Large intestine (tissue), 12 donors: ENCODE measurements around the gene PARK7. TPM values are rescaled to one million over a fixed set of nuclear protein-coding genes. Genes with fewer than 3 reads are reported as not detected.
A peak's percentile ranks its signal among the peaks of the same experiment; 100 is the strongest.
"Not testable (repeated sequence)": the region's sequence is repeated elsewhere in the genome, so short reads cannot be mapped to it uniquely, and the experiment has no call there.

Experiments used
- DNase-seq, 2 donors: peaks; one replicate each; pipeline versions ENCODE4 v3.0.0 to v3.0.0-alpha.2; 2013
- H3K27ac ChIP-seq: one replicate; pipeline ENCODE4 v1.5.1; 2013; ENCODE audit warnings: low read length
- H3K27me3 ChIP-seq: 2 replicates; pipeline ENCODE4 v1.6.1; 2013; ENCODE audit warnings: low read length; ENCODE audit not compliant: control insufficient read depth, insufficient read depth
- H3K36me3 ChIP-seq: 2 replicates; pipeline ENCODE4 v1.6.1; 2013; ENCODE audit warnings: low read length; ENCODE audit not compliant: control insufficient read depth, insufficient read depth
- H3K4me1 ChIP-seq: one replicate; pipeline ENCODE4 v1.6.1; 2013; ENCODE audit warnings: low read length; ENCODE audit not compliant: control insufficient read depth, insufficient read depth
- H3K4me3 ChIP-seq: one replicate; pipeline ENCODE4 v1.5.1; 2013; ENCODE audit warnings: low read length
- H3K9me3 ChIP-seq: one replicate; pipeline ENCODE4 v1.6.1; 2013; ENCODE audit warnings: mild to moderate bottlenecking, low read depth, low read length, moderate library complexity; ENCODE audit not compliant: control insufficient read depth
- WGBS: methylation state at CpG from one replicate; pipeline ENCODE4 v1.1.5; 2013; ENCODE audit warnings: low lambda C conversion rate; ENCODE audit not compliant: insufficient coverage; 5-methylcytosine and 5-hydroxymethylcytosine counted together
- long read RNA-seq, 11 donors: transcript quantifications; one replicate each; lab custom pipeline, GENCODE V29; 2026
- polyA plus RNA-seq: library from polyadenylated mRNA; unstranded; fragments of 120-200 nt; gene quantifications from one replicate; pipeline ENCODE4 v1.2.1, GENCODE V29; 2013

Gene PARK7
- 228 TPM for polyA plus RNA-seq
- long read RNA-seq, donor 1, transcript PARK7-201 (7 exons, 949 nt), result minor isoform, 28 of 64 reads
- long read RNA-seq, donor 1, transcript PARK7-209 (7 exons, 1,088 nt), result major isoform, 30 of 64 reads
- long read RNA-seq, donor 1, partial matches to known transcripts, result 6 of 64 reads
- long read RNA-seq, donor 1, other reads (novel, unspliced or antisense), result 0 of 64 reads
- long read RNA-seq, donor 2, transcript PARK7-201 (7 exons, 949 nt), result major isoform, 76 of 178 reads
- long read RNA-seq, donor 2, transcript PARK7-209 (7 exons, 1,088 nt), result minor isoform, 52 of 178 reads
- long read RNA-seq, donor 2, partial matches to known transcripts, result 44 of 178 reads
- long read RNA-seq, donor 2, other reads (novel, unspliced or antisense), result 5 of 178 reads
- long read RNA-seq, donor 3, result 0 reads
- long read RNA-seq, donor 4, transcript PARK7-209 (7 exons, 1,088 nt), result major isoform, 7 of 17 reads
- long read RNA-seq, donor 4, partial matches to known transcripts, result 6 of 17 reads
- long read RNA-seq, donor 4, other reads (novel, unspliced or antisense), result 0 of 17 reads
- long read RNA-seq, donor 5, transcript PARK7-201 (7 exons, 949 nt), result minor isoform, 36 of 101 reads
- long read RNA-seq, donor 5, transcript PARK7-209 (7 exons, 1,088 nt), result major isoform, 45 of 101 reads
- long read RNA-seq, donor 5, partial matches to known transcripts, result 20 of 101 reads
- long read RNA-seq, donor 5, other reads (novel, unspliced or antisense), result 0 of 101 reads
- long read RNA-seq, donor 6, transcript PARK7-201 (7 exons, 949 nt), result major isoform, 49 of 100 reads
- long read RNA-seq, donor 6, transcript PARK7-209 (7 exons, 1,088 nt), result minor isoform, 37 of 100 reads
- long read RNA-seq, donor 6, partial matches to known transcripts, result 14 of 100 reads
- long read RNA-seq, donor 6, other reads (novel, unspliced or antisense), result 0 of 100 reads
- long read RNA-seq, donor 7, transcript PARK7-201 (7 exons, 949 nt), result major isoform, 38 of 80 reads
- long read RNA-seq, donor 7, transcript PARK7-209 (7 exons, 1,088 nt), result minor isoform, 30 of 80 reads
- long read RNA-seq, donor 7, partial matches to known transcripts, result 10 of 80 reads
- long read RNA-seq, donor 7, other reads (novel, unspliced or antisense), result 0 of 80 reads
- long read RNA-seq, donor 8, transcript PARK7-201 (7 exons, 949 nt), result major isoform, 87 of 248 reads
- long read RNA-seq, donor 8, transcript PARK7-209 (7 exons, 1,088 nt), result minor isoform, 78 of 248 reads
- long read RNA-seq, donor 8, partial matches to known transcripts, result 77 of 248 reads
- long read RNA-seq, donor 8, other reads (novel, unspliced or antisense), result 5 of 248 reads
- long read RNA-seq, donor 9, transcript PARK7-201 (7 exons, 949 nt), result major isoform, 63 of 141 reads
- long read RNA-seq, donor 9, transcript PARK7-209 (7 exons, 1,088 nt), result minor isoform, 48 of 141 reads
- long read RNA-seq, donor 9, partial matches to known transcripts, result 30 of 141 reads
- long read RNA-seq, donor 9, other reads (novel, unspliced or antisense), result 0 of 141 reads
- long read RNA-seq, donor 10, transcript PARK7-201 (7 exons, 949 nt), result major isoform, 80 of 172 reads
- long read RNA-seq, donor 10, transcript PARK7-209 (7 exons, 1,088 nt), result minor isoform, 49 of 172 reads
- long read RNA-seq, donor 10, partial matches to known transcripts, result 42 of 172 reads
- long read RNA-seq, donor 10, other reads (novel, unspliced or antisense), result 0 of 172 reads
- long read RNA-seq, donor 11, transcript PARK7-209 (7 exons, 1,088 nt), result major isoform, 50 of 123 reads
- long read RNA-seq, donor 11, transcript PARK7-201 (7 exons, 949 nt), result minor isoform, 46 of 123 reads
- long read RNA-seq, donor 11, partial matches to known transcripts, result 25 of 123 reads
- long read RNA-seq, donor 11, other reads (novel, unspliced or antisense), result 0 of 123 reads

DNA sequence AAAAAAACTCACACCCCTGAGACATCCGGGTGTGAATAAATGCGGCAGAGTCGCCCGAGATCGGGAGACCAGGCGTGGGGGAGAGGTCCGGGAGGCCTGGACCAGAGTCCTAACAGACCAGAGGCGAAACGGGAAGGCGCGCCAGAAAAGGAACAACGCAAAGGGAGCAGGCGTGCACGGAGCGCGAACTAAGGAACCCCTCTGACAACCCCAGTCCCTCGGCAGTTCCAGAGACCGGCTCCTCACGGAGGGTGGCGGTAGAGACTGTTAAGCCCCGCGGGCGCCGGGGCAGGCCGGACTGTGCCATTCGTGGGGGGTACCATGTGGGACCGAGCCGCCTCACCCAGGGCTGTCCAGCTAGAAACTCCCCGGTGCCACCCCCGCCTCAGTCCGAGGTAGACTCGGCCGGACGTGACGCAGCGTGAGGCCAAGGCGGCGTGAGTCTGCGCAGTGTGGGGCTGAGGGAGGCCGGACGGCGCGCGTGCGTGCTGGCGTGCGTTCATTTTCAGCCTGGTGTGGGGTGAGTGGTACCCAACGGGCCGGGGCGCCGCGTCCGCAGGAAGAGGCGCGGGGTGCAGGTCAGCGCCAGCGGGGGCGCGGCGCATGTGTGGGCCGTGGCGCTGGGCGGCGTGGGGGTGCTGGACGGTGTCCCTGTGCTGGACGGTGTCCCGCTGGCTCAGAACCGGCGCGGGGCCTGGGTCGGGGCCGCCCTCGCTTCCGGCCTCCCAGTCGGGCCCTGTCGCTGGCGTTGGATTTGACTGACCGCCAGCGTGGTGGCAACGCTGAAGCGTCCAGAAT, at the start of gene PARK7:
TSS of gene PARK7 (plus strand) at position 496 of the 798 bp plus-strand sequence. CDS start 1,075 bp downstream, outside the sequence.
- Histone ChIP-seq H3K4me1 (peaks cover 11% of the 10 kb centered on the region), H3K36me3 (peaks cover 34% of the 10 kb centered on the region), H3K4me3 (peak within 1 kb of the TSS; percentile 98), H3K9me3 (no peaks in the 10 kb centered on the region), H3K27me3 (no peaks in the 10 kb centered on the region), H3K27ac (peak within 1 kb of the TSS; percentile 92)
- no CpG with 5 or more reads among the region's 81 CpGs for WGBS
- peak; percentile 99 to 100 for DNase-seq

DNA sequence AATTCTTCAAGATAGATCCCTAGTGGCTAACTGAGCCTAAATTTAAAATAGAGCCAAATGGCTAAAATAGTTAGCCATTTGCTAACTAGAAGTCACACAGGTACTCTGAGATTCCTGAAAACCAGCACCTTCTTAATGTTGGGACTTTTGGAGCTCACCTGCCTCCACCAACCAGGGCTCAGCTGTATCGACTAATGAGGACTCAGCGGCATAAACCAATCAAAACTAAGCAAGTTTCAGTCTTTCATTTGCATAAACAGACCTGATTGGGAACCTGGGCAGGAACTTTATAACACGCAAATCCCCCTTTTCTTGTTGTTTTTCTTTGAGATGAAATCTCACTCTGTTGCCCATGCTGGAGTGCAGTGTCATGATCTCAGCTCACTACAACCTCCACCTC, 49.4 kb upstream of the PARK7 start:
- no peak overlapping the region for H3K4me3 ChIP-seq
- H3K27ac ChIP-seq, result no peak overlapping the region
- no CpG with 5 or more reads among the region's 3 CpGs for WGBS
- H3K36me3 ChIP-seq, result no peaks in the 10 kb centered on the region
- no peak for DNase-seq
- H3K9me3 ChIP-seq, result no peaks in the 10 kb centered on the region
- H3K27me3 ChIP-seq, result no peaks in the 10 kb centered on the region
- no peaks in the 10 kb centered on the region for H3K4me1 ChIP-seq

DNA sequence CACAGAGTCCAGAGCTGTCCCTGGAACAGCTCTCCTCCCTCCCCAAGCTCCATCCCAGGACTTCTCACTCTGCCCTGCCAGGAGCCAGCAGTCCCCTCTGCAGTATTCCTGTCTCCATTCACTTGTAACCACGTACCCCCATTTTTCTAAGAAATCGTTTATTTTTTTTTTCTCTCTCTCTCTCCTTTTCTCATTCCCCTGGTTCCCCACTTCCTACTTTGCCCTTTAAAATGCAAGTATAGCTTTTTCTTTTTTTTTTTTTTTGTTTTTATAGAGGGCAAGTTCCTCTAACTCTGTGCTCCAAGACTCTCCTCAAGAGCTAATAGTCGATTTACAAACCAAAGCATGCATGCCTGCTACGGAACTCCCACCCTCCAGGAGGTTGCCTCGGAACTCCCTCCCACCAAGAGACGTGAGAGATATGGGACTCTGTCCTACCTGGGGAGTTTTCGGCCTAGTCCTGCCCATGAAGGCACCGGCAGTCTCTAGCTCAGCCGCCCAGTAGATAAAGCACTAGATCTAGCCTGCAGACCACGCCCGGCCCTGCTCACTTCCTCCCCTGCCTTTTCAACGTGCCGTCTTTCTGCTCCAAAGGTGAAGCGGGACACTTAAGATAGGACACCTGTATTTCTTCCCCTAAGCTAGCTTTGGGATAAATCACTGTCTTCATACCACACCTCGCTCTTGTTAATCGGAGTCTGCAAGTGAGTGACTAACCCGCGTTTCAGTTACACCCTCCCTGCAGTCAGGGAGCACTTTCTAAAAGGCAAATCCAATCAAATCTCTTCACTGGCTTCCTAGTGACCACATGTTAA, 48.6 kb upstream of the PARK7 start:
- no peaks in the 10 kb centered on the region for H3K36me3 ChIP-seq
- H3K9me3 ChIP-seq, result no peaks in the 10 kb centered on the region
- H3K27me3 ChIP-seq, result no peaks in the 10 kb centered on the region
- 55% methylated on average over 5 of the region's 18 CpGs for WGBS
- peak; percentile 7 to 73 for DNase-seq
- H3K4me1 ChIP-seq, result no peaks in the 10 kb centered on the region
- peak overlapping the region; percentile 4 for H3K4me3 ChIP-seq
- H3K27ac ChIP-seq, result no peak overlapping the region

DNA sequence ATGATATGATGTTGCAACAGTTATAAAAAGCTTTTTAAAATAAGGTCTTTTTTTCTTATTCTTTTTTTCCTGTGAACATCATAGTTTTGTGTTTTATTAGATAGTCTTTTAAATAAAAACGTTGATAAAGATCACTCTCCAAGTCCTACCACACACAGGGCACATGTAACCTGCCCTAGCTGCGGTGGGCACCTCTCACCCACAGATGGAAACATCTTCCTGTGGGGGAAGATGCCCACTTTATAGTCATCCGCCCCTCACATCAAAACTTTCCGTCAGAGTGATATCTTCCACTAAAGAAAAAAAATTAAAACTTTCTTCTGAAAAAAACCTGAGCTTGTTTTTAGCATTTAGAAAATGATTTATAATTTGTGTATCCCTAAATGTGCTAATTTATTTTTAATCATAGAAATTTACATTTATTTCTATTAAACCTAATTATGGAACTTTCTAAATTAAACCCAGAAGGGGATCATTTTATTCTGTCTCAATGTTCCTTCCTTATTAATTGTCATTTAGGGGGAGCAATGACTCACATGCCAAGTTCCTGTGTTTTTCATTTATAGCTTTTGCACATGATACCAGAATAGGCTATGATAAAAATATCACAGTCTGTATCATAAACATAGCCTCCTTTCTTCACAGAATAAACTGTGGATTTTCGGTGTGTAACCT, 45.5 kb upstream of the PARK7 start:
- H3K9me3 ChIP-seq, result no peaks in the 10 kb centered on the region
- no peaks in the 10 kb centered on the region for H3K27me3 ChIP-seq
- H3K27ac ChIP-seq, result no peak overlapping the region
- no peak overlapping the region for H3K4me3 ChIP-seq
- WGBS, result 67% methylated on average over 2 of the region's 5 CpGs
- no peaks in the 10 kb centered on the region for H3K4me1 ChIP-seq
- no peaks in the 10 kb centered on the region for H3K36me3 ChIP-seq
- DNase-seq, result no peak

DNA sequence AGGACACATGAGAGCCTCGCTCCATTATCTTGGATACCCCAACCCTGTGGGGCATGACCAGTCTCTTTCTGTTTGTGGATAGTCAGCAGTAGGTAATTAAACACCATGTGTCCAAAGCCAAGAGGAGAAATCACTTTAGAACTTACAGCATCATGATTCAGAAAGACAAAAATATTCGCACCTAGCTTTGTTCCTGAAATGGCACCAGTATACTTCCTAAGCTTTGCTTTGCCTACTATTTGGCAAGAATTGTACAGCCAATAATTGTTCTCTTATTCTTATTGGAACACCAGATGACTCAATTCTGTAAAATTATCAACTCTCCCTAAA, 45.0 kb upstream of the PARK7 start:
- Histone ChIP-seq H3K4me1 (no peaks in the 10 kb centered on the region), H3K27me3 (no peaks in the 10 kb centered on the region), H3K9me3 (no peaks in the 10 kb centered on the region), H3K27ac (no peak overlapping the region), H3K4me3 (no peak overlapping the region), H3K36me3 (no peaks in the 10 kb centered on the region)
- DNase-seq, result no peak
- 80% methylated on average over 1 of the region's 2 CpGs for WGBS

DNA sequence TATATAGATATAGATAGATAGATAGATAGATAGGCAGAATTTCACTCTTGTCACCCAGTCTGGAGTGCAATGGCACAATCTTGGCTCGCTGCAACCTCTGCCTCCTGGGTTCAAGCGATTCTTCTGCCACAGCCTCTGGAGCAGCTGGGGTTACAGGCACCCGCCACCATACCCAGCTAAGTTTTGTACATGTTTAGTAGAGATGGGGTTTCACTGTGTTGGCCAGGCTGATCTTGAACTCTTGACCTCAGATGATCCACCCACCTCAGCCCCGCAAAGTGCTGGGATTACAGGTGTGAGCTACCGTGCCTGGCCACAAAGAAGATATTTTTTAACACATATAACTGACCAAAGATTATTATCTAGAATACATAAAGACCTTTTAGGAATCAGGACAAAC, 43.5 kb upstream of the PARK7 start:
- DNase-seq, H3K36me3 ChIP-seq, H3K9me3 ChIP-seq, H3K27me3 ChIP-seq, H3K4me3 ChIP-seq, H3K27ac ChIP-seq, H3K4me1 ChIP-seq: not testable (repeated sequence)
- 60% methylated on average over 1 of the region's 5 CpGs for WGBS

DNA sequence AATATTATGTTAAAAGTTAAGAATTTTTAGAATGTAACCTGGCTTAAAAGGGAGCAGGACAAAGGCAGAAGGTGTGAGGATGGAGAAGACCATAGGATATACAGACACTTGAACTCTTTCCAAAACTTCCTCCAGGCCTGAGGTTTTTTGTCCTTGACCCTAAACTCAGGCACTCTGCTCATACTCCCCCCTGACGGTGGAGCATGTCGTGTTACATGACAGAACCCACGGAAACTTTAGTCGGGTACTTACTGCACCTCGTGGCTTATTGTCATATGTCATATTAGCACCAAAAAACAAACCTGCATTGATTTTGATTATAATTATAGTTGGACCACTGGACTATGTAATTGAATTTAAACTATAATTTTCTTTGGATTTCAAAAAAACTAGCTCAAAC, 41.6 kb upstream of the PARK7 start:
- Histone ChIP-seq H3K4me3 (no peak overlapping the region), H3K27ac (no peak overlapping the region), H3K36me3 (no peaks in the 10 kb centered on the region), H3K27me3 (peaks cover under 1% of the 10 kb centered on the region), H3K4me1 (no peaks in the 10 kb centered on the region), H3K9me3 (no peaks in the 10 kb centered on the region)
- no peak for DNase-seq
- no CpG with 5 or more reads among the region's 5 CpGs for WGBS

DNA sequence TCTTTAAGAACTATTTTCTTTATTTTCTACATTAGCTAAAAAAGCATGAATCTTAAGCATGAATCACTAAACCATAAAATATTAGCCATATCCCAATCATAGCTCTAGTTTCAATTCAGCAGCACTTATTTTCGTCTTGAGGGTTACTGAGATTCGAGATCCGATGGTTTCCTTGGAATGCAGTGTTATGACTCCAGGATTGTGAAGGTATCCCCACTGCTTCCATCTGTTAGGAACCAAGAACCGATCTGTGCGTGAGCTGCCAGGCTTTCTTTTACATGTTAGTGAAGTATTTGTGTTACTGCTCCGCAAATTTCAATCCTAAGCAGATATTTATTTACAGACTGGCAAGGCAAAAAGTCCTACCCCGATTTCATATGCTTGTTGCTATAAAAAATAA, 39.7 kb upstream of the PARK7 start:
- no peaks in the 10 kb centered on the region for H3K4me1 ChIP-seq
- no peak overlapping the region for H3K27ac ChIP-seq
- H3K36me3 ChIP-seq, result no peaks in the 10 kb centered on the region
- H3K27me3 ChIP-seq, result peaks cover 14% of the 10 kb centered on the region
- no peaks in the 10 kb centered on the region for H3K9me3 ChIP-seq
- no peak for DNase-seq
- no peak overlapping the region for H3K4me3 ChIP-seq
- 100% methylated on average over 2 of the region's 7 CpGs for WGBS
